Activated CD4-positive, alpha-beta T cell treated with anti-CD3 and anti-CD28 coated beads, Interleukin-2, amount 10 ng/mL, durations not matched to agents 7 days and 5 days (primary cell): Measurements from ENCODE around the gene PSMB8. TPM values are rescaled to one million over a fixed set of nuclear protein-coding genes. Genes with fewer than 3 reads are reported as not detected.
"Not testable (repeated sequence)": the region's sequence is repeated elsewhere in the genome, so short reads cannot be mapped to it uniquely, and the experiment has no call there.

Source experiments
- CTCF ChIA-PET: fragments of 350-600 bp; sonication (Branson Sonifier 250); formaldehyde crosslinking; loops from one replicate; lab custom pipeline; 2021; ENCODE audit warnings: antibody characterized with exemption; lab: Charles Lee
- POLR2A ChIA-PET: fragments of 350-600 bp; sonication (Branson Sonifier 250); formaldehyde crosslinking; loops from one replicate; lab custom pipeline; 2021; ENCODE audit warnings: antibody characterized with exemption; lab: Charles Lee
- DNase-seq: peaks from one replicate; pipeline ENCODE4 v3.0.0-alpha.2; 2020
- H3K27ac Mint-ChIP-seq: one replicate; pipeline ENCODE4 v1.8.0; 2021; ENCODE audit warnings: mild to moderate bottlenecking, moderate library complexity, mixed read lengths
- H3K27me3 Mint-ChIP-seq: one replicate; pipeline ENCODE4 v1.8.0; 2021; ENCODE audit warnings: mixed read lengths
- H3K36me3 Mint-ChIP-seq: one replicate; pipeline ENCODE4 v1.8.0; 2021; ENCODE audit warnings: low read depth, mixed read lengths
- H3K4me1 Mint-ChIP-seq: one replicate; pipeline ENCODE4 v1.8.0; 2021; ENCODE audit warnings: mixed read lengths
- H3K4me3 Mint-ChIP-seq: one replicate; pipeline ENCODE4 v1.8.0; 2021; ENCODE audit warnings: mild to moderate bottlenecking, moderate library complexity, mixed read lengths
- H3K9me3 Mint-ChIP-seq: one replicate; pipeline ENCODE4 v1.8.0; 2021; ENCODE audit warnings: mixed read lengths
- total RNA-seq, 2 experiments: library from RNA; stranded (reverse); gene quantifications; one replicate each; pipeline ENCODE4 v1.2.3, GENCODE V29; 2021

PSMB8 gene
- total RNA-seq, 2 experiments from 2014 or later = 307 to 379 TPM

DNA sequence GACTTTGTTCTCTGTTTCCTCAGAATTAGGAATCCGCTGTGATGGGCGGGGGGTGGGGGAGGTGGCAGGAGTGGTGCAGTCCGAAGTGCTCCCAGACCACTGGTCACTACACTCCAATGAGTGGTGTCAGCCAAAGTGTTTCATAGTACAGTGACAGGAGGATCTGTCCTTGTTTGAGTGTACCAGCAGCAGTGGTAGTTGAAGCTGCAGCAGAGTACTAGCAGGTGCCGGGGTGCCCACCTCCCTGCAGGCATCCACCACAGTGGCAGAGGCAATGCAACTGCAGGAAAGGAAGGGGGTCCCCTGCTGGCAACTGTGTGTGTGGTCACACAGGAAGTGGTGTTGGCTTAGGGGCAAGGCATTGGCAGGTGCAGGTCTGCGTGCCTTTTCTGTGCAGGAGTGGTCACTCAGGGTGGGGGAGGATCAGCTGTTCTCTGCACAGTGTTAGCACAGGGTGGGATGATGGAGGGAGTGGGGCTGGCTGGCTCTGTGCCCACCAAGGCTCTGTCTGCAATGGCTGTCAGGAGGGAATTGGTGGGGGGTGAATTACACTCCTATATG lies 36.7 kb downstream of the PSMB8 start:
- no peak overlapping the region for H3K27ac Mint-ChIP-seq

DNA sequence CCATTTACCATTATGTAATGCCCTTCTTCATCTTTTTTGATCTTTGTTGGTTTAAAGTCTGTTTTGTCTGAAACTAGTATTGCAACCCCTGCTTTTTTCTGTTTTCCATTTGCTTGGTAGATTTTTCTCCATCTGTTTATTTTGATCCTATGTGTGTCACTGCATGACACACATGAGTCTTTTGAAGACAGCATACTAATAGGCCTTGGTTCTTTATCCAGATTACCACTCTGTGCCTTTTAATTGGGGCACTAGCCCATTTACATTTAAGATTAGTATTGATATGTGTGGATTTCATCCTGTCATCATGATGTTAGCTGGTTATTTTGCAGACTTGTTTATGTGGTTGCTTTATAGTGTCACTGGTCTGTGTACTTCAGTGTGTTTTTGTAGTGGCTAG lies 38.4 kb downstream of the PSMB8 start:
- H3K4me3 Mint-ChIP-seq, DNase-seq, H3K4me1 Mint-ChIP-seq, CTCF ChIA-PET, H3K27ac Mint-ChIP-seq, H3K9me3 Mint-ChIP-seq, H3K36me3 Mint-ChIP-seq, POLR2A ChIA-PET: not testable (repeated sequence)
- peaks cover 51% of the 10 kb centered on the region for H3K27me3 Mint-ChIP-seq

More for the DNA sequence above, 36.7 kb downstream of the PSMB8 start:
- ChIA-PET CTCF (interaction anchor here (1.0 kb wide), 1 partner anchor 31 kb away, joined by 3 read pairs; the partner anchor contains the start of gene TAP2), POLR2A (no interaction called here)
- H3K36me3 Mint-ChIP-seq = no peaks in the 10 kb centered on the region
- H3K9me3 Mint-ChIP-seq = no peaks in the 10 kb centered on the region
- H3K4me1 Mint-ChIP-seq = peaks cover 3% of the 10 kb centered on the region
- peaks cover 39% of the 10 kb centered on the region for H3K27me3 Mint-ChIP-seq
- no peak for DNase-seq
- no peak overlapping the region for H3K4me3 Mint-ChIP-seq

DNA sequence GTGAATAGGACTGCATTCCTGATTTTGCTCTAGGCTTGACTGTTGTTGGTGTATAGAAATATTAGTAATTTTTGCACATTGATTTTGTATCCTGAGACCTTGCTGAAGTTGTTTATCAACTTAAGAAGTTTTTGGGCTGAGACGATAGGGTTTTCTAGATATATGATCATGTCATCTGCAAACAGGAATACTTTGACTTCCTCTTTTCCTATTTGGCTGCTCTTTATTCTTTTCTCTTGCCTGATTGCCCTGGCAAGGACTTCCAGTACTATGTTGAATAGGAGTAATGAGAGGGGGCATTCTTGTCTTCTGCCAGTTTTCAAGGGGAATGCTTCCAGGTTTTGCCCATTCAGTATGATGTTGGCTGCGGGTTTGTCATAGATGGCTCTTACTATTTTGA lies 40.4 kb downstream of the PSMB8 start:
- Mint-ChIP-seq H3K9me3 (peaks cover 6% of the 10 kb centered on the region), H3K4me3 (no peak overlapping the region), H3K36me3 (peaks cover 4% of the 10 kb centered on the region), H3K27ac (no peak overlapping the region), H3K27me3 (peaks cover 62% of the 10 kb centered on the region), H3K4me1 (peaks cover 3% of the 10 kb centered on the region)
- DNase-seq = no peak
- ChIA-PET POLR2A (no interaction called here), CTCF (interaction anchor here (0.6 to 1.9 kb wide), 3 partner anchors 9 to 54 kb away, joined by 3 to 5 read pairs (median 3); no protein-coding TSS in a partner anchor)

DNA sequence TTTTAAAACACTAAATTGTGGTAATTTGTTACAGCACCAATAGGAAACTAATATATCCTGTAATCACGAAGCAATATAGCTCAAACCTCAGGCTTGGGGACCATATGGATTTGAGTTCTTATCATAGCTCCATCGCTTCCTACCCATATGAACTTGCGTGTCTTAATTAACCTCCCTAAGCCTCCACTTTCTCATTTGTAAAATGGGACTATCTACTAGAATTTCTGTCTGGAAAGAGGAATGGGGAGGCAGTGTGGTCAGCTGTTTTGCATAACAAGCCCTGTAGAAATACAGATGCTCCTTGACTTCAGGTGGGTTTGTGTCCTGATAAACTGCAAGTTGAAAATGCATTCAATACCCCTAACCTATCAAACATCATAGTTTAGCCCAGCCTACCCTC lies 44.1 kb downstream of the PSMB8 start:
- Mint-ChIP-seq H3K4me3 (no peak overlapping the region), H3K9me3 (peaks cover 7% of the 10 kb centered on the region), H3K4me1 (peaks cover 16% of the 10 kb centered on the region), H3K36me3 (peaks cover 4% of the 10 kb centered on the region), H3K27me3 (peaks cover 58% of the 10 kb centered on the region), H3K27ac (no peak overlapping the region)
- CTCF ChIA-PET = interaction anchor here (0.7 to 1.1 kb wide), 3 partner anchors 23 to 69 kb away, joined by 3 to 4 read pairs (median 3); no protein-coding TSS in a partner anchor
- DNase-seq = no peak
- POLR2A ChIA-PET = interaction anchor here (1.4 kb wide), 1 partner anchor 69 kb away, joined by 4 read pairs; no protein-coding TSS in a partner anchor

DNA sequence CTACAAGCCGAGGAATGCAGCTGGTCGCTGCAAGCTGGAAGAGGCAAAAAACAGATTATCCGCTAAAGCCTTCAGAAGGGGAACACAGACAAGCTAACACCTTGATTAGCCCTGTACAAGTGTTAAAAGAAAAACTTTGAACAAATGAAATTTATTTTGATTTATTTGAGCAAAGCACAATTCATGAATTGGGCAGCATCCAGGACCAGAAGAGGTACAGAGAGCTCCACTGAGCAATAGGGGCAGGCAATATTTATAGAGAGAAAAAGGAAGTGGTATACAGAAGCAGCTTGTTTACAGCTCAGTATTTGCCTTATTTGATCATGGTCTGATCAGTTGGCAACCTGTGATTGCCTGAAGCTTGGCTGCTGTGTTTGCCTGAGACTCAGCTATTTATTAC lies 44.7 kb downstream of the PSMB8 start:
- Mint-ChIP-seq H3K4me1 (peaks cover 22% of the 10 kb centered on the region), H3K4me3 (no peak overlapping the region), H3K9me3 (peaks cover 7% of the 10 kb centered on the region), H3K36me3 (peaks cover 4% of the 10 kb centered on the region), H3K27me3 (peaks cover 57% of the 10 kb centered on the region), H3K27ac (no peak overlapping the region)
- ChIA-PET CTCF (interaction anchor here (0.6 to 1.1 kb wide), 3 partner anchors 23 to 182 kb away, joined by 3 read pairs; no protein-coding TSS in a partner anchor), POLR2A (interaction anchor here (1.4 kb wide), 1 partner anchor 69 kb away, joined by 4 read pairs; no protein-coding TSS in a partner anchor)
- DNase-seq = no peak

DNA sequence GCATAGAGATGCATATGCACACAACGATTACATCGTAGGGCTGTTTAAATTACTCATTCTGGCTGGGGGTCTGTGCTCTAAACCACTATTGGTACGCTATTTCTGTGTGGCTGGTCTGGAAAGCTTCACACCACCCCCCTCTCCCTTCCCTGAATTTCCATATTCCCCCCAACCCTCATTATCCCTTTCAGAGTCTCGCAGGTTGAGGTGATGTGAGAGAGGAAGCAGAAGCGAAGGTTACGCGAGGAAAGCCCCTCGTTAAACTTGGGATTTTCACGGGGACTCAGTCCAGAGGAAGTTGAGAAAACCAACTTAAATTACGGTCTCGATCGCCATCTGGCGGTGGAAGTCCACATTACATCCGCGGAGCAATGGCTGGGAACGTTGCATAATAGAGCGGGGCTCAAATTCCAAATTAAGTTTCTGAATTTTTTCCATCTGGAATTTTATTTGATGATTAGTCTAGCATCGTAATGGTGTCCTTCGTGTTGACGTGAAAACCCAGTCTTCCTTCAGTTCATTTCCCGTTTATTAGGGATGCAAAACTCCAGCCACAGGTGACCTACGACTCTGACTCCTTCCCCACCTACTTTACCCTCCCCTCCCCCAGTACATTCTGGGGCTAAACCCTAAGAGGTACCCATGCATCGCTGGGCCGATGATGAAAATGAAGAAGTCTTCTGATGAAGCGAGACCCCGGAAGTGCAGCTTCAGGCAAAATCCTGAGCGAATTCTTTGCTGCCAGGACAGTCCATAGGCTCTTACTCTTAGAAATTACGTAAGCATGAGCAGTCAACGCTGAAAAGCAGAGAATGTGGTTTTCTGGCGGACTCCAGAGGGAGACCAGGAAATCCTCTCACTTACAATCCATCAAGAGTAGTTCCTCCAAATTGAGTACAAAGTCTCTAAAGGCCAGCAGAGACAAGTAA lies 46.7 kb downstream of the PSMB8 start:
- peak; percentile 79 for DNase-seq
- Mint-ChIP-seq H3K4me1 (peaks cover 28% of the 10 kb centered on the region), H3K27ac (peak overlapping the region; percentile 44), H3K36me3 (peaks cover 4% of the 10 kb centered on the region), H3K9me3 (peaks cover 7% of the 10 kb centered on the region), H3K27me3 (peaks cover 49% of the 10 kb centered on the region), H3K4me3 (peak overlapping the region; percentile 42)
- CTCF ChIA-PET = interaction anchor here (0.5 to 1.7 kb wide), 6 partner anchors 11 to 1975 kb away, joined by 3 to 4 read pairs (median 3); no protein-coding TSS in a partner anchor
- POLR2A ChIA-PET = no interaction called here

DNA sequence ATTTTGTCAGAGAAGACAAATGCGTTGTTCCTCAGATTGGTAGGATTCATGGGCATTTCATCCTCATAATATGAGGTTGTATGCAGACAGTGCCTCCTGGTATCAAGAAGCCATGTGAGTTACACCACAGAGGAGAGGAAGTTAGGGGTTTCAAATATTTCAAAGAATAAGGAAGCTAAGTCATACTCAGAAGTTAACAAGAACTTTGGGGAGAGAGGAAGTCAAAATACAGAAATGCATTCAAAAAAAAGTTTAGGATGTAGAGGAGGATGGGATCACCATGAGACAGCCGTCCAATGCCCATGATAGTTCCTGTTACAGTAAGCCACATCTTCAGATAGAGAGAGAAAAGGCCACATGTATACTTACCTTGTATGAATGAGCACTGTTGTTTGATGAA lies 49.3 kb downstream of the PSMB8 start:
- Mint-ChIP-seq H3K9me3 (peaks cover 7% of the 10 kb centered on the region), H3K27ac (no peak overlapping the region), H3K27me3 (peaks cover 48% of the 10 kb centered on the region), H3K4me1 (peaks cover 28% of the 10 kb centered on the region), H3K4me3 (no peak overlapping the region), H3K36me3 (peaks cover 4% of the 10 kb centered on the region)
- ChIA-PET POLR2A (no interaction called here), CTCF (interaction anchor here (0.6 to 1.7 kb wide), 5 partner anchors 8 to 876 kb away, joined by 3 to 5 read pairs (median 4); no protein-coding TSS in a partner anchor)
- DNase-seq = no peak

DNA sequence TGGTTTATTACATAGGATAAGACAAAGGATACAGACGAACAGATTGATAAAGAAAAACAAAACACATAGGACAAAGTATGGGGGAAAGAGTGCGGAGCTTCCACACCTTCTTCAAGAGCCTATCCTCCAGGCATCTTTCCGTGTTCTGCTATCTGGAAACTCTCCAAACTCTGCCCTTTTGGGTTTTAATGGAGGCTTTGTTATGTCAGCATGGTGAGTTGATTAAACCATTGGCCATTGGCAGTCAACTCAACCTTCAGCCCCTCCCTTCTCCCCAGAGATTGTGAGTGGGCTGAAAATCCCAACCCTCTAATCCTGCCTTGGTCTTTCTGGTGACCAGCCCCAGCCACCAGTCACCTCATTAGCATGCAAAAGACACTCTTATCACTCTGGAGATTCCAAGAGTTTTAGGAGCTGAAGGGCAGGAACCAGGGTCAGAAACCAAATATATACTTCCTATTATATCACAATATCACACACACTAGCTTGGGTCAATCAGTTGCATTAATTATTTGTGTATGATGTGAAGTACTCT lies 50.9 kb downstream of the PSMB8 start:
- CTCF ChIA-PET = interaction anchor here (0.5 to 0.9 kb wide), 2 partner anchors 345 to 379 kb away, joined by 3 to 6 read pairs; no protein-coding TSS in a partner anchor
- Mint-ChIP-seq H3K4me1 (peaks cover 28% of the 10 kb centered on the region), H3K4me3 (no peak overlapping the region), H3K27me3 (peaks cover 49% of the 10 kb centered on the region), H3K9me3 (no peaks in the 10 kb centered on the region), H3K36me3 (no peaks in the 10 kb centered on the region), H3K27ac (no peak overlapping the region)
- POLR2A ChIA-PET = no interaction called here
- DNase-seq = no peak

Other genes with a start within 250 kb of the PSMB8 start
- gene HLA-DQA1, start 206.6 kb downstream of the PSMB8 start, total RNA-seq = 1 to 10 TPM; 4.7 to 5.2 TPM
- 10 to 100 TPM; 24.1 to 26.0 TPM for gene HLA-DQB1, start 177.4 kb downstream of the PSMB8 start, total RNA-seq
- gene HLA-DQA2, start 102.7 kb downstream of the PSMB8 start, total RNA-seq = under 1 TPM; 0.27 to 0.62 TPM
- 1 to 10 TPM; 1.3 to 1.8 TPM for gene HLA-DQB2, start 80.5 kb downstream of the PSMB8 start, total RNA-seq
- 1 to 10 TPM; 2.4 to 2.9 TPM for gene HLA-DOB, start 27.0 kb downstream of the PSMB8 start, total RNA-seq
- 100 to 1,000 TPM; 332 to 337 TPM for gene TAP2, start 5.3 kb downstream of the PSMB8 start, total RNA-seq
- 100 to 1,000 TPM; 396 to 441 TPM for gene TAP1, start 9.7 kb upstream of the PSMB8 start, total RNA-seq
- 100 to 1,000 TPM; 329 to 391 TPM for gene PSMB9, start 10.1 kb upstream of the PSMB8 start, total RNA-seq
- 1 to 10 TPM; 8.1 to 8.5 TPM for gene HLA-DMB, start 97.0 kb upstream of the PSMB8 start, total RNA-seq
- gene HLA-DMA, start 109.0 kb upstream of the PSMB8 start, total RNA-seq = 10 to 100 TPM; 24.0 to 26.8 TPM
- 100 to 1,000 TPM; 334 to 383 TPM for gene BRD2, start 124.5 kb upstream of the PSMB8 start, total RNA-seq
- gene HLA-DOA, start 165.5 kb upstream of the PSMB8 start, total RNA-seq = 1 to 10 TPM; 1.5 to 1.6 TPM
- gene HLA-DPA1, start 229.6 kb upstream of the PSMB8 start, total RNA-seq = 10 to 100 TPM; 26.2 to 29.6 TPM
- gene HLA-DPB1, start 231.9 kb upstream of the PSMB8 start, total RNA-seq = 10 to 100 TPM; 24.7 to 26.2 TPM